NCI-H524 treated with DMSO at 0.1 percent for 48 hours (cell line): Measurements from ENCODE around the gene TMEM62.
"Not testable (repeated sequence)": the region's sequence is repeated elsewhere in the genome, so short reads cannot be mapped to it uniquely, and the experiment has no call there.

Source experiments
- DNase-seq: peaks from one replicate; lab custom pipeline; 2025; lab: John Stamatoyannopoulos, UW

TMEM62 gene

DNA sequence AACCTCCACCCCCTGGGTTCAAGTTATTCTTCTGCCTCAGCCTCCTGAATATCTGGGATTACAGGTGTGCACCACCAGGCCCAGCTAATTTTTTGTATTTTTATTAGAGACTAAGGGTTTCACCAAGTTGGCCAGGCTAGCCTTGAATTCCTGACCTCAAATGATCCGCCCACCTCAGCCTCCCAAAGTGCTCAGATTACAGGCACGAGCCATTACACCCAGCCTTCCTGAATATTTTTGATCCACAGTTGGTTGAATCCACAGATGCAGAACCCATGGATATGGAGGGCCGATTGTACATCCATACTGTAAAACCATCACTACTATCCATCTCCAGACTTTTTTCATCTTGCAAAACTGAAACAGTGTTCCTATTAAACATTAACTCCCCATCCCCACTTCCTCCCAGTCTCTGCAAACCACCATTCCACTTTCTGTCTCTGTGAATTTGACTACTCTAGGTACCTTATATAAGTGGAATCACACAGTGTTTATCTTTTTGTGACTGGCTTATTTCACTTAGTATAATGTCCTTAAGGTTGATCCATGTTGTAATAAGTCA is 8.2 kb upstream of the TMEM62 start:
- no peak for DNase-seq

DNA sequence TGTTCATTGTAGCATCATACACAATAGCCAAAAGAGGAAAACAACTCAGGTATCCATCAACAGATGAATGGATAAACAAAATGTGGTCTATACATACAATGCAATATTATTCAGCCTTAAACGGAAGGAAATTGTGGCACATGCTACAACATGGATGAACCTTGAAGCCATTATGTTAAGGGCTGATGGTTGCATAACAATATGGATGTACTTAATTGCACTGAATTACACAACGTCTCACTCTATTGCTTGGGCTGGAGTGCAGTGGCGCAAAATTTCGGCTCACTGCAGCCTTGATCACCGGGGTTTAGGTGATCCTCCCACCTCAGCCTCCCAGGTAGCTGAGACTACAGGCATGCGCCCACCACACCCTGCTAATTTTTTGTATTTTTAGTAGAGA is 7.0 kb upstream of the TMEM62 start:
- no peak for DNase-seq

DNA sequence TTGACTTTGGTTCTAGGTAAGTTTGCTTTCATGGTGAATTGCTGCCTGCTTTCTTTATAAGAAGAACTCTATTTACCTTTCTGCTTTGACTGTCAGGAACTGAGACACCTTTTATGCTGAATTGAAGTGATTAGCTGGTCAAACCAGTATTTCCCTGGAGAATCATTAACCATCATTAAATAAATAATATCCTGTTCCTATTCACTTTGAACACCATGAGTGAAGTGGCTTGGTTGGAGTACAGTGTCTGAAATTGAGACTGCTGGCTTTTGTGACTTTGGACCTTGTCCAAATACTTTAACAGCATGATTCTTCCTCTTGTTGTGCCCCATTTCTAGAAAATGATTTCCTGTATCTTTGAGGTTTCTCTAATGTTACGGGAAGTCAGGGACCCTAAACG is 5.6 kb upstream of the TMEM62 start:
- no peak for DNase-seq

DNA sequence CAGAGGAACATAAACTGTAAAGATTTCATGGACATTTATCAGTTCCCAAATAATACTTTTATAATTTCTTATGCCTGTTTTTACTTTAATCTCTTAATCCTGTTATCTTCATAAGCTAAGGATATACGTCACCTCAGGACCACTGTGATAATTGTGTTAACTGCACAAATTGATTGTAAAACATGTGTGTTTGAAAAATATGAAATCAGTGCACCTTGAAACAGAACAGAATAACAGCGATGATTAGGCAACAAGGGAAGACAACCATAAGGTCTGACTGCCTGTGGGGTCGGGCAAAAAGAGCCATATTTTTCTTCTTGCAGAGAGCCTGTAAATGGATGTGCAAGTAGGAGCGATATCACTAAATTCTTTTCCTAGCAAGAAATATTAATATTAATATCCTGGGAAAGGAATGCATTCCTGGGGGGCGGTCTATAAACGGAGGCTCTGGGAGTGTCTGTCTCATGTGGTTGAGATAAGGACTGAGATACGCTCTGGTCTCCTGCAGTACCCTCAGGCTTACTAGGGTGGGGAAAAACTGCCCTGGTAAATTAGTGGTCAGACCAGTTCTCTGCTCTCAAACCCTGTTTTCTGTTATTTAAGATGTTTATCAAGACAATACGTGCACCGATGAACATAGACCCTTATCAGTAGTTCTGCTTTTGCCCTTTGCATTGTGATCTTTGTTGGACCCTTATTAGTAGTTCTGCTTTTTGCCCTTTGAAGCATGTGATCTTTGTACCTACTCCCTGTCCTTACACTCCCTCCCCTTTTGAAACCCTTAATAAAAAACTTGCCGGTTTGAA is 5.0 kb upstream of the TMEM62 start:
- not testable (repeated sequence) for DNase-seq

DNA sequence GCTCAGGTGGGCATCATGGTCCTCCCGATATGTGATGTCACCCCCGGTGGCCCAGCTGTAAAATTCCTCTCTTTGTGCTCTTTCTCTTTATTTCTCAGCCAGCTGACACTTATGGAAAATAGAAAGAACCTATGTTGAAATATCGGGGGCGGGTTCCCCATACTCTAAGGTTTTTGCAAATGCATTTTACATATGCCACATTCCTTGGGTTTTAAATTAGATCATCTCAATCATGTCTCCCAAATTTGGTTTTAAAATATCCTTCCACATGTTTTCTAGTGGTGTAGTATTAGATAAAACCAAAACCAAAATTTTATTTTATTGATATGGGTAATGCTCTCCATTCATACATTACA is 4.4 kb upstream of the TMEM62 start:
- DNase-seq: no peak

DNA sequence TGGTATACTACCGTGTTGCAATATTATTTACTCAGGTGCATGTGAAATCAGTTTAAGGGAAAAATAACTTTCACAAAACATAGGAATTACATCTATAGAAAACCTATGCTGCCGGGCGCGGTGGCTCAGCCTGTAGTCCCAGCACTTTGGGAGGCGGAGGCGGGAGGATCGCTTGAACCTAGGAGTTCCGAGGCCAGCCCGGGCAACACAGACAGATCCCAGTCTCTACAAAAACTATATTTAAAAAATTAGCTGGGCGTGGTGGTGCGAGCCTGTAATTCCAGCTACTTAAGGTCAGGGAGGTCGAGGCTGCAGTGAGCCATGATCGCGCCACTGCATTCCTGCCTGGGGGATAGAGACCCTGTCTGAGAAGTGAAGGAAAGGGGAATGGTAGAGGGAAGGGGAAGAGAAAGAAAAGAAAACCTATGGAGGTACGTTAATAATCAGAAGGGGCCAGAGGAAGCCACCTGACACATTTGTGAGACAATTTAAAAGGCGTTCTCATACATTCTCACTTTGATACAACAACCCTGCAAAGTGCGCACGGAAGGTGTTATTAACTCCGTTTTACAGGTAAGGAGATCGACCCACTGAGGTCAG is 456 bp upstream of the TMEM62 start:
- no peak for DNase-seq

DNA sequence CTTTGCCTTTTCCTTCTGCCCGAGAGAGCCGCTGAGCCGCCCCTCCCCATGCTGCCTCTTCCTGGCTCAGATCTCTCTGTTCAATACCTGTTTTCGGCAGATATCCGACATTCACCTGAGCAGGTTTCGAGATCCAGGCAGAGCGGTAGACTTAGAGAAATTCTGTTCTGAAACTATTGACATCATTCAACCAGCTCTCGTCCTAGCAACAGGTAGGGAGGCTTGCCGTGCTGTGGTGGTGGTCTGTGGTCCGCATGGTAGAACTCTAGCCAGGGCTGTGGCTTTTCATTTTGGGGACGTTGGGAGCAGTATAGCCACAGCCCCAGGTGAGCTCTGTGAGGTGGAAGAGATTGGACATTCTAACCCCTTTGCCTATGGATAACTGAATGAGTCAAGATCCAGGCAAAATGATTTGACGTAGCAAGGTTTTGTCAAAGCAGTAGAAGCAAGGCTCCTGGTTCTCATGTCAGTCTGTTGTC is 810 bp downstream of the TMEM62 start:
- DNase-seq: no peak

DNA sequence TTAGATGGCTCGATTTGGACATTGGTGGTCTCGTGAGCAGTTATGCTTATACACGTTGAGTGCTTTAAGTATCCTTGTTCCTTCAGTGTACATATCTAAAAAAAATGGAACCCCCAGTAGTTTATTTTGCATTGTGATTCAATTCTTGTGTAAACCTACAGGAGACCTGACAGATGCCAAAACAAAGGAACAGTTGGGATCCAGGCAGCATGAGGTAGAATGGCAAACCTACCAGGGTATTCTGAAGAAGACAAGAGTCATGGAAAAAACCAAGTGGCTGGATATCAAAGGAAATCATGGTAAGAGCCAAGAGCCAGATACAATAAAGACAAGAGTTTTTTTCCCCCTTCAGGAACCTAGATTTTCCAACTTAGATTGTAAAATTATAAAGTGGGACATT is 2.0 kb downstream of the TMEM62 start:
- no peak for DNase-seq

DNA sequence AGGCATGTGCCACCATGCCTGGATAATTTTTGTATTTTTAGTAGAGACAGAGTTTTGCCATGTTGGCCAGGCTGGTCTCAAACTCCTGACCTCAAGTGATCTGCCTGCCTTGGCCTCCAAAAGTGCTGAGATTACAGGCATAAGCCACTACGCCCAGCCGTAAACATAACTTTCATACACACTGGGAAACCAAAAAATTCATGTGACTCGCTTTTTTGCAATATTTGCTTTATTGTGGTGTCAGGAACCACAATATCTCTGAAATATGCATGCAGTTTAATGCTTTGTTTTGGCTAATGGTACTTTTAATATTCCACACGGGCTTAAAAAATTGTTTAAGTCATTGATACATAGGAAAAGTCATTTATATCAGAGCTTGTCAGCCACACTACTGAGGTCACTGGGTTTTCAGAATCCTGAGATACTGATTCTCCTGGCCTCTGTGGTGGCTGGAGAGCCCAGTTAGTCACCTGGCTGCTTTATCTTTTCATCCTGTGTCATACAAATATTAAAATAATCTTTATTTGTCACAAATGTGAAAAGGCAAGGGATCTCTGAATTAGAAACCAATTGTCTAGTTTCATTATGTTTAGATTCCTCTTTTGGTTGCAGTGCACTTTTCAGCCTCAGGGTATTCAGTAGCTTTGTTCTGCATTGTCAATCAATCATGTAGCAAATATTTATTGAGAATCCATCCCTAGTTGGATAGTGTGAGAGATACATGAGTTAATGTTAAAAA is 10.0 kb downstream of the TMEM62 start:
- DNase-seq: no peak

DNA sequence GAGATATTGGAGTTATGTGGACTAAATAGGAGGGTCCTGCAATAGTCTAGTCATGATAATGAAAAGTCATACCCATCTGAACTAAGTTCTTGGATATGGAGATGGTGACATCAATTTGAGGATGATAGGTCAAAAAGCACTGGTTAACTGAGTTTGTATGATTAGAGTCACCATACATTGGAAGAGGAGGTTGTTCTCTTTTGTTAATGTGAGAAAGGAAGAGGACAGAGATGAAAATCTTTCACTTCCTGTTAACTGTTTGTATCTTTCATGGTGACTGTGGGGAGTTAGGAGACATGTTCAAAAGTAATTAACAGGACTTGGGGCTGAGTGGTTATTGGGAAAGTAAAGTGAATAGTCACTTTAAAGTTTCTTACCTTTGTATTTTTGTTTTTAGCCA is 11.1 kb downstream of the TMEM62 start:
- no peak for DNase-seq

DNA sequence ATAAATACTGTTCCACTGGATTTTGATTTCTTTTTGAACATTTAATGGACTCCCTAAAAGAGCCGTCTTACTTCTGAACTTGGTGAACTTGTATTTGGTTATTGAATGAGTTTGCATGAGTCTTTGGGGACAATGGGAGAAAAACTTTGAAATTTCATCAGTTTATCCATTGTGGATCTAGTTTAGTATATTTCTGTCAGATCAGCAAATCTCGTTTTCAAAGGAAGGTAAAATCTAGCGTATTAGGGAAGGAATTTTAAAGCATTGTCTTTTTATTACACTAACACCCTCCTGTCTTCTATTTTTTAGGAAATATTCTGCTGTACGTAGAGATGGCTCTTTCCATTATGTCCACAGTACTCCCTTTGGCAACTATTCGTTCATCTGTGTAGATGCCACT is 12.8 kb downstream of the TMEM62 start:
- no peak for DNase-seq

DNA sequence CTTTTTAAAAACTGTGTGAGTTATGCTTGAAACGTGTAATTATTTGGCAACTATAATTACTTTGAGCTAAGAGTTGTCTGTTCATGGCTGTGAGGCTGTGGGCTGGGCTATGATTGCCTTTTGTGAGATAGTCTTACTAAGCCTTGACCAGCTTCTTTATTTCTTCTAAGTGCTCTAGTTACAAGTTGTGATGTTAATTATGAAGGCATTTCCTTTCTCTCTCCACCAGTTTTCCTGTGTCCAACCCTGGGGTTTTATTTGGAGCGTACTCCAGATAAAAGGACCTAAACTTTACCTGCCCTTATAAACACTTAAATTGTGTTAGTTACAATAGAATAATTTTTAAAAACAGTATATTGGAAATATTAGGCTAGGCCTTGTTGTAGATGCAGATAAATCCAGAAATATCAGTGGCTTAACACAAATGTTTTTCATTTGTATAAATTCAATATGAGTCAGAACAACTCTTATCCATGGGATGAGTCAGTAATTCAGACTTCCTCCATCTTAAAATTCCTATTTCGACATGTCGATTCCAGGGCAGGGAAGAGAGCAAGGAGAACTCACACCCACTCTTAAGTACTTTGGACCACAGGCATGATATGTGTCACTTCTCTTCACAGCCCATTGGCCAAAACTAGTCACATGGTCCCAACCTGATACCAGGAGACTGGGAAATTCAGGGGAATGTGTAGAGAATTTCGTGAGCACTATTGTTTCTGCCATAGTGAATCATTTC is 17.0 kb downstream of the TMEM62 start:
- no peak for DNase-seq

DNA sequence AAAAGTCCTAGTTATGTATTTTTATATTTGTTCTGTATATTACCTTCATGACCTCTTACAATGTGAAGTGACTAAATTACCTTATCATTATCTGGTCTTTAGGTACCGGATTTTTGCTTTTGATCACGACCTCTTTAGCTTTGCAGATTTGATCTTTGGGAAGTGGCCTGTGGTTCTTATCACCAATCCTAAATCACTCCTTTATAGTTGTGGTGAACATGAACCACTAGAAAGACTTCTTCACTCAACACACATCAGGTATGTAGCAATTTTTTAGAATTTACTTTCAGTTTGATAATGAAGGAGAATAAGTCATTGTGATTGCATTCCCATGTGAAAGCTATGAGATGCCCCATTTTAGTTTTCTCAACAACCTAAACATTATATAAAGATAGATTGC is 18.3 kb downstream of the TMEM62 start:
- no peak for DNase-seq

DNA sequence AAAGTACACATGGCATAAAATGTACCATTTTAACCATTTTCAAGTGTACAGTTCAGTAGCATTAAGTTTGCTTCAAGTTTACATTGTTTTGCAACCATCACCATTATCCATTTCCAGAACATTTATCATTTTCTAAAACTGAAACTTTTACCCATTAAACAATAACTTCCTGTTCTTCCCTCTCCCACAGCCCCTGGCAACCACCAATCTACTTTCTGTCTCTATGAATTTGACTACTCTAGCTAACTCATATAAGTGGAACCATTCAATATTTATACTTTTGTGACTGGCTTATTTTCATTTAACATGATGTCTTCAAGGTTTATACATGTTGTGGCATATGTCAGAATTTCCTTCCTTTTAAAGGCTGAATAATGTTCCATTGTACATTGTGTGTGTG is 19.9 kb downstream of the TMEM62 start:
- no peak for DNase-seq

DNA sequence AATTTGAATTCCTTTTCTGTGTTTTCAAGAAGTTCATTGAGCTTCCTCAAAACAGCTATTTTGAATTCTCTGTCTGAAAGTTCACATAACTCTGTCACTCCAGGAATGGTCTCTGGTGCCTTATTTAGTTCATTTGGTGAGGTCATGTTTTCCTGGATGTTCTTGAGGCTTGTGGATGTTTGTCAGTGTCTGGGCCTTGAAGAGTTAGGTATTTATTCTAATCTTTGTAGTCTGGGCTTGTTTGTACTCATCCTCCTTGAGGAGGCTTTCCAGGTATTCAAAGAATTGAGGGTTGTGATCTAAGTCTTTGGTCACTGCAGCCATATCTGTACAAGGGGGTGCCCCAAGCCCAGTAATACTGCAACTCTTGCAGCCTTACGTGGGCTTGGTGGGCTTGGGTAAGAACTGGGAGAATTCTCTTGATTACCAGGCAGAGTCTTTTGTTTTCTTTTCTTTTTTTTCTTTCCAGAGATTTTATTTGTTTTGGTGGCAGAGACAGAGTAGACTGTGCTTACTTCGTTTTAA is 32.5 kb downstream of the TMEM62 start:
- no peak for DNase-seq

DNA sequence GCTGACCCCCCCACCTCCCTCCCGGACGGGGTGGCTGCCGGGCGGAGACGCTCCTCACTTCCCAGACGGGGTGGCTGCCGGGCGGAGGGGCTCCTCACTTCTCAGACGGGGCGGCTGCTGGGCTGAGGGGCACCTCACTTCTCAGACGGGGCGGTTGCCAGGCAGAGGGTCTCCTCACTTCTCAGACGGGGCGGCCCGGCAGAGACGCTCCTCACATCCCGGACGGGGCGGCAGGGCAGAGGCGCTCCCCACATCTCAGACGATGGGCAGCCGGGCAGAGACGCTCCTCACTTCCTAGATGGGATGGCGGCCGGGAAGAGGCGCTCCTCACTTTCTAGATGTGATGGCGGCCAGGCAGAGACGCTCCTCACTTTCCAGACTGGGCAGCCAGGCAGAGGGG is 33.9 kb downstream of the TMEM62 start:
- DNase-seq: not testable (repeated sequence)

DNA sequence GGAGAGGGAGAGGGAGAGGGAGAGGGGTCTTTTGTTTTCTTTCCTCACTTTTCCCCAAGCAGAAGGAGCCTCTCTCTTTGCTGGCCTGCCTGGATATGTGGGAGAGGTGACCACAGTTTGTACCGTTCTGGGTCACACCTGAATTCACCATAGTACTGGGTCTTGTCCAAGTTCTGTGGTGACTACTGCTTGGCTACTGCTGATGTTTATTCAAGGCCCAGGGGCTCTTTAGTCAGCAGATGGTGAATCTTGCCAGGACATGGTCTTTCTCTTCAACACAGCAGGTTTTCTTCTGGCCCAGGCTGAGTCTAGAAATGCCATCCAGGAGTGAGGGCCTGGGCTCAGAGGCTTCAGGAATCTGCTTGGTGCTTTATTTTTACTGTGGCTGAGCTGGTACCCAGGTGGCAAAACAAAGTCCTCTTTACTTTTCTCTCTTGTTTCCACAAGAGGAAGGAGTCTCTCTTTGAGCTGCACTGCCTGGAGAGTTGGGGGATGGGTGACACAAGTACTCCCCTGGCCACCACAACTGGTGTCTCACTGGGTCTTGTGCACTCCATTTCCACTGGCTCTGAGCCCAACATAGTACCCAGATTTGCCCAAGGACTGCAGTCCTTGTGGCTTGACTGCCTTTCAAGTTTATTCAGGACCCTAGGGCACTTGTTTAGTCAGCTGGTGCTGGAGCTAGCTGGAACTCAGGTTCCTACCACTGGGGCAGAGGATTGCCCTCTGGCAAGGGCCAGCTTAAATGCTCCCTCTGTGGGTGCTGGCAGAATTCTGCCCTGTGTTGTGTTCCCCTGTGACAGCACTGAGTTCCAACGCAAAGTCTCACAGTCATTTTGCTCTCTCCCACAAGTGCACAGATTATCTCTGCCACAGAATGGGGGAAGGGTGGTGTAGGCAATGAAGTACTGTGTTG is 35.1 kb downstream of the TMEM62 start:
- DNase-seq: no peak

DNA sequence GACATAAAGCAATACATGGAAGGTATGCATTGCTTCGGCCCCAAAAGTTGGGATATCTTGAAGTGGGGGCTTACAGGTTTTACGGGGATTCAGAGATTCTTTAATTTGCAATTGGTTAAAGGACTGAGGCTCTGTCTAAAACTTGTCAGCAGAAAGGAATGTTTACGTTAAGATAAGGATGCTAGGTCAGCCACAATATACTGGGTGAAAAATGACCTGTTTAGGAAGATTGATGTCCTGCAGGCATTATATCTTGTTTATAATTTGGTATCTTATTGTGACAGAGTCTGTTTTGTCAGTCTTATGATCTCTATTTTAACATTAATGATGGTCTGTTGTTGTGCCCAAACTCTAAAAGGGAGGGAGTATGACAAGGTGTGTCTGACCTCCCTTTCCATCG is 36.5 kb downstream of the TMEM62 start:
- DNase-seq: no peak

DNA sequence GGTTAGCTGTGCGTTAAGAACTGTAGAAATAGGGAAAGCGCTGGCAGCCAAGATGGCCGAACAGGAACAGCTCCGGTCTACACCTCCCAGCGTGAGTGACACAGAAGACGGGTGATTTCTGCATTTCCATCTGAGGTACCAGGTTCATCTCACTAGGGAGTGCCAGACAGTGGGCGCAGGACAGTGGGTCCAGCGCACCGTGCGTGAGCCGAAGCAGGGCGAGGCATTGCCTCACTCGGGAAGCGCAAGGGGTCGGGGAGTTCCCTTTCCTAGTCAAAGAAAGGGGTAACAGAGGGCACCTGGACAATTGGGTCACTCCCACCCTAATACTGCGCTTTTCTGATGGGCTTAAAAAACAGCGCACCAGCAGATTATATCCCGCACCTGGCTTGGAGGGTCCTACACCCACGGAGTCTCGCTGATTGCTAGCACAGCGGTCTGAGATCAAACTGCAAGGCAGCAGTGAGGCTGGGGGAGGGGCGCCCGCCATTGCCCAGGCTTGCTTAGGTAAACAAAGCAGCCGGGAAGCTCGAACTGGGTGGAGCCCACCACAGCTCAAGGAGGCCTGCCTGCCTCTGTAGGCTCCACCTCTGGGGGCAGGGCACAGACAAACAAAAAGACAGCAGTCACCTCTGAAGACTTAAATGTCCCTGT is 42.4 kb downstream of the TMEM62 start:
- DNase-seq: not testable (repeated sequence)

DNA sequence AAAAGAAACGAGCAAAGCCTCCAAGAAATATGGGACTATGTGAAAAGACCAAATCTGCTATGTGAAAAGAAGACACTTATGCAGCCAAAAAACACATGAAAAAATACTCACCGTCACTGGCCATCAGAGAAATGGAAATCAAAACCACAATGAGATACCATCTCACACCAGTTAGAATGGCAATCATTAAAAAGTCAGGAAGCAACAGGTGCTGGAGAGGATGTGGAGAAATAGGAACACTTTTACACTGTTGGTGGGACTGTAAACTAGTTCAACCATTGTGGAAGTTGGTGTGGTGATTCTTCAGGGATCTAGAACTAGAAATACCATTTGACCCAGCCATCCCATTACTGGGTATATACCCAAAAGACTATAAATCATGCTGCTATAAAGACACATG is 43.8 kb downstream of the TMEM62 start:
- DNase-seq: not testable (repeated sequence)
